Measurements from ENCODE around the gene NFATC1. TPM values are rescaled to one million over a fixed set of nuclear protein-coding genes. Genes with fewer than 3 reads are reported as not detected.

Gene NFATC1
- polyA plus RNA-seq, 1 of the 3 experiments (the other 2 are of a cell fraction): 0.02 TPM

DNA sequence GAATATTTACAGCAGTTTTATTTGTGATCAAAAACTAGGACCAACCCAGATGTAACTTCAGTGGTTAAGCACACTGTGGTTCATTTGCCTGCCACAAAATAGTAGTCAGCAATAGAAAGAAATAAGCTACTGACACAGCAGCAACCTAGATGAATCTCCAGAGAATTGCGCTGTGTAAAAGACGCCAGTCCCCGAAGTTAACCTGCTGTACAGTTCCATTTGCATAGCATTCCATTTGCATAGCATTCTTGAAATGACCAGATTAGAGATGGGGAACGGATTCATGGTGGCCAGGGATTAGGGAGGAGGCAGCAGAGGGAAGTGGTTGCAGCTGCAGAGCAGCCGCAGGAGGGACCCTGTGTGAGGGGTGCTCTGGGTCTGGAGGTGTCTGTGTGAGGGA, 39.3 kb upstream of the NFATC1 start:
- DNase-seq: no peak
- Histone ChIP-seq H3K9me2 (no peaks in the 10 kb centered on the region), H4K20me1 (ENCODE audit: insufficient read depth) (no peaks in the 10 kb centered on the region), H2AFZ (ENCODE audit: low read depth) (no peak overlapping the region), H3K4me1 (ENCODE audit: control insufficient read depth in 1 of 2, insufficient read depth in 2 of 2, low read depth in 1 of 2, low read length in 1 of 2) (no peaks in the 10 kb centered on the region; a peak in 1 of 4 replicates), H3K9ac (no peak overlapping the region), H3K79me2 (ENCODE audit: insufficient read depth) (no peaks in the 10 kb centered on the region), H3K27ac (ENCODE audit: low read depth in 2 of 2, low read length in 1 of 2) (no peak overlapping the region), H3K27me3 (ENCODE audit: insufficient read depth) (no peaks in the 10 kb centered on the region), H3F3A (replicated peaks; ENCODE audit: insufficient read depth) (no peaks in the 10 kb centered on the region), H3K4me3 (ENCODE audit: low read depth in 2 of 2, low read length in 1 of 2) (no peak overlapping the region), H3K9me3 (no peaks in the 10 kb centered on the region), H3K36me3 (replicated peaks in 1 of 2; ENCODE audit: control insufficient read depth in 1 of 2, insufficient read depth in 2 of 2, low read length in 1 of 2) (peaks cover 9 to 21% of the 10 kb centered on the region in 2 experiments), H3K4me2 (no peak overlapping the region)
- 98% methylated on average over 5 of the region's 5 CpGs for WGBS (ENCODE audit: low lambda C conversion rate)
- POLR2A ChIA-PET: no interaction called here
- TF ChIP-seq GATA2 (CRISPR knock-in tag; IDR thresholded peaks at IDR 0.05) (no peak), MEF2A (IDR thresholded peaks at IDR 0.05; ENCODE audit: borderline replicate concordance, low read depth) (no peak), RXRA (IDR thresholded peaks at IDR 0.05; ENCODE audit: borderline replicate concordance, low read depth) (no peak), TAF1 (IDR thresholded peaks at IDR 0.05; ENCODE audit: borderline replicate concordance, low read depth, low read length) (no peak), YY1 (IDR thresholded peaks at IDR 0.05; ENCODE audit: low read depth) (no peak), FOXJ3 (CRISPR knock-in tag; IDR thresholded peaks at IDR 0.05) (no peak), GABPA (IDR thresholded peaks at IDR 0.05; ENCODE audit: low read depth) (no peak), SMC3 (IDR thresholded peaks at IDR 0.05; ENCODE audit: low read depth, low read length) (no peak), SIN3A (IDR thresholded peaks at IDR 0.05; ENCODE audit: borderline replicate concordance, low read depth, low read length) (no peak), TCF12 (IDR thresholded peaks at IDR 0.05) (no peak), EZH2phosphoT487 (IDR thresholded peaks at IDR 0.05; ENCODE audit: borderline replicate concordance, low read depth) (no peak), JUND (IDR thresholded peaks at IDR 0.05) (no peak), RCOR1 (IDR thresholded peaks at IDR 0.05; ENCODE audit: low read length) (no peak), CHD2 (IDR thresholded peaks at IDR 0.05; ENCODE audit: low read length, partially characterized antibody) (no peak), NFIC (IDR thresholded peaks at IDR 0.05; ENCODE audit: borderline replicate concordance) (no peak)
- TF ChIP-seq, protein P1, sequence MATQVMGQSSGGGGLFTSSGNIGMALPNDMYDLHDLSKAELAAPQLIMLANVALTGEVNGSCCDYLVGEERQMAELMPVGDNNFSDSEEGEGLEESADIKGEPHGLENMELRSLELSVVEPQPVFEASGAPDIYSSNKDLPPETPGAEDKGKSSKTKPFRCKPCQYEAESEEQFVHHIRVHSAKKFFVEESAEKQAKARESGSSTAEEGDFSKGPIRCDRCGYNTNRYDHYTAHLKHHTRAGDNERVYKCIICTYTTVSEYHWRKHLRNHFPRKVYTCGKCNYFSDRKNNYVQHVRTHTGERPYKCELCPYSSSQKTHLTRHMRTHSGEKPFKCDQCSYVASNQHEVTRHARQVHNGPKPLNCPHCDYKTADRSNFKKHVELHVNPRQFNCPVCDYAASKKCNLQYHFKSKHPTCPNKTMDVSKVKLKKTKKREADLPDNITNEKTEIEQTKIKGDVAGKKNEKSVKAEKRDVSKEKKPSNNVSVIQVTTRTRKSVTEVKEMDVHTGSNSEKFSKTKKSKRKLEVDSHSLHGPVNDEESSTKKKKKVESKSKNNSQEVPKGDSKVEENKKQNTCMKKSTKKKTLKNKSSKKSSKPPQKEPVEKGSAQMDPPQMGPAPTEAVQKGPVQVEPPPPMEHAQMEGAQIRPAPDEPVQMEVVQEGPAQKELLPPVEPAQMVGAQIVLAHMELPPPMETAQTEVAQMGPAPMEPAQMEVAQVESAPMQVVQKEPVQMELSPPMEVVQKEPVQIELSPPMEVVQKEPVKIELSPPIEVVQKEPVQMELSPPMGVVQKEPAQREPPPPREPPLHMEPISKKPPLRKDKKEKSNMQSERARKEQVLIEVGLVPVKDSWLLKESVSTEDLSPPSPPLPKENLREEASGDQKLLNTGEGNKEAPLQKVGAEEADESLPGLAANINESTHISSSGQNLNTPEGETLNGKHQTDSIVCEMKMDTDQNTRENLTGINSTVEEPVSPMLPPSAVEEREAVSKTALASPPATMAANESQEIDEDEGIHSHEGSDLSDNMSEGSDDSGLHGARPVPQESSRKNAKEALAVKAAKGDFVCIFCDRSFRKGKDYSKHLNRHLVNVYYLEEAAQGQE (IDR thresholded peaks at IDR 0.05; ENCODE audit: low read depth, low read length): no peak
- TF ChIP-seq, protein P2, sequence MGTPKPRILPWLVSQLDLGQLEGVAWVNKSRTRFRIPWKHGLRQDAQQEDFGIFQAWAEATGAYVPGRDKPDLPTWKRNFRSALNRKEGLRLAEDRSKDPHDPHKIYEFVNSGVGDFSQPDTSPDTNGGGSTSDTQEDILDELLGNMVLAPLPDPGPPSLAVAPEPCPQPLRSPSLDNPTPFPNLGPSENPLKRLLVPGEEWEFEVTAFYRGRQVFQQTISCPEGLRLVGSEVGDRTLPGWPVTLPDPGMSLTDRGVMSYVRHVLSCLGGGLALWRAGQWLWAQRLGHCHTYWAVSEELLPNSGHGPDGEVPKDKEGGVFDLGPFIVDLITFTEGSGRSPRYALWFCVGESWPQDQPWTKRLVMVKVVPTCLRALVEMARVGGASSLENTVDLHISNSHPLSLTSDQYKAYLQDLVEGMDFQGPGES (IDR thresholded peaks at IDR 0.05; ENCODE audit: low read depth, low read length): no peak
- TF ChIP-seq, protein P3, sequence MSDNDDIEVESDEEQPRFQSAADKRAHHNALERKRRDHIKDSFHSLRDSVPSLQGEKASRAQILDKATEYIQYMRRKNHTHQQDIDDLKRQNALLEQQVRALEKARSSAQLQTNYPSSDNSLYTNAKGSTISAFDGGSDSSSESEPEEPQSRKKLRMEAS (IDR thresholded peaks at IDR 0.05; ENCODE audit: low read depth): no peak
- TF ChIP-seq, protein P4, sequence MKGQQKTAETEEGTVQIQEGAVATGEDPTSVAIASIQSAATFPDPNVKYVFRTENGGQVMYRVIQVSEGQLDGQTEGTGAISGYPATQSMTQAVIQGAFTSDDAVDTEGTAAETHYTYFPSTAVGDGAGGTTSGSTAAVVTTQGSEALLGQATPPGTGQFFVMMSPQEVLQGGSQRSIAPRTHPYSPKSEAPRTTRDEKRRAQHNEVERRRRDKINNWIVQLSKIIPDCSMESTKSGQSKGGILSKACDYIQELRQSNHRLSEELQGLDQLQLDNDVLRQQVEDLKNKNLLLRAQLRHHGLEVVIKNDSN (IDR thresholded peaks at IDR 0.05; ENCODE audit: borderline replicate concordance, low read depth): no peak
- CTCF ChIA-PET: no interaction called here
